Measurements from ENCODE around the gene RARS1.

- TF ChIP-seq CTCF (IDR thresholded peaks at IDR 0.05; ENCODE audit: poor library complexity) (no peak), EZH2 (IDR thresholded peaks at IDR 0.05; ENCODE audit: borderline replicate concordance) (no peak), EZH2phosphoT487 (IDR thresholded peaks at IDR 0.05; ENCODE audit: low read depth, severe bottlenecking, unreplicated experiment) (no peak)
Measured at GRCh38 chr5:168494057-168494555, 7.8 kb downstream of the RARS1 start.
